BJ (cell line): ENCODE data around the gene THAP7. TPM values are rescaled to one million over a fixed set of nuclear protein-coding genes. Genes with fewer than 3 reads are reported as not detected.

Experiments used
- CTCF ChIA-PET: fragments of 350-600 bp; formaldehyde crosslinking; extraction: SDS; loops from one replicate; lab custom pipeline; 2021; ENCODE audit warnings: antibody characterized with exemption, inconsistent platforms; lab: Yijun Ruan, JAX
- POLR2A ChIA-PET: fragments of 300-600 bp; sonication (Branson Sonifier 250); formaldehyde crosslinking; extraction: SDS; loops from one replicate; lab custom pipeline; 2021; ENCODE audit warnings: antibody characterized with exemption; lab: Charles Lee
- DNase-seq: peaks from one replicate; pipeline ENCODE4 v3.0.0-alpha.2; 2011; ENCODE audit warnings: low read depth
- H3K27me3 ChIP-seq: 2 replicates; pipeline ENCODE4 v1.6.0; 2011; ENCODE audit warnings: low read length; ENCODE audit not compliant: control insufficient read depth, insufficient read depth
- H3K36me3 ChIP-seq: 2 replicates; pipeline ENCODE4 v1.5.1; 2011; ENCODE audit warnings: low read length; ENCODE audit not compliant: control insufficient read depth, insufficient read depth
- H3K4me3 ChIP-seq: 2 replicates; pipeline ENCODE4 v1.5.1; 2011; ENCODE audit warnings: low read depth, mild to moderate bottlenecking, control low read depth, low read length
- CTCF ChIP-seq: IDR thresholded peaks from 2 replicates; pipeline ENCODE4 v1.5.1; 2011; ENCODE audit warnings: low read depth, mild to moderate bottlenecking, control low read depth, inconsistent platforms, low read length, moderate library complexity; ENCODE audit not compliant: insufficient read depth
- polyA plus RNA-seq: library from polyadenylated mRNA; depleted of rRNA; stranded (reverse); fragments of >200 nt; gene quantifications from 2 replicates; pipeline ENCODE4 v1.2.3, GENCODE V29; 2011

Gene THAP7
- polyA plus RNA-seq, 1 experiment, result 24.4 TPM

DNA sequence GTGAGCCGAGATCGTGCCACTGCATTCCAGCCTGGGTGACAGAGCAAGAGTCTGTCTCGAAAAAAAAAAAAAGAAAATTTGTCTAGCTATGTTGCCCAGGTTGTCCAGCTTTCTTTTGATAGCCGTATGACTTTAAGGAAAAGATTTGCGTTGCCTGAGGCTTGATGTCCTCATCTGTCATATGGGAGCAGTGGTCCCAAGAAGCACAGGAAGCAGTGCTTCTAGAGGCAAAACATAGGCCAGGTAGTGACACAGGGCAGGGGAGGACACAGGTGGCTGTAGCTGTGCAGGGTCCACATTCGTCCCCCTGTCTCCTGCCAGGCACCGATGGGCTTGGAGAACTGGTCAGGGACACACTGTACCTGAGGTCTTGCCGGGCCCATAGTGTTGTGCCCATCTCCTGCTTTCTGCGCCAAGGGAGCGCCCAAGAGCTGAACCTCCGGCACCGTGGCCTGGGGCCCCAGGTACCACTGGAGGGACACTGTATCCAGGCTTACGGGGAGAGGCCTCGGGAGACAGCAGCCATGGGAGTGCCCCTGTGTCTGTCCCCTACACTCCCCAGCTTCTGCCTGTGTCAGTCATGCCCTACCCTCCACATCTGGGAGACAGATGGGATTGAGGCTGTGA lies 45.2 kb upstream of the THAP7 start:
- ChIA-PET CTCF (interaction anchor here (1.0 kb wide), 1 partner anchor 45 kb away, joined by 4 read pairs; no protein-coding TSS in a partner anchor), POLR2A (no interaction called here)
- Histone ChIP-seq H3K27me3 (no peaks in the 10 kb centered on the region), H3K36me3 (no peaks in the 10 kb centered on the region), H3K4me3 (no peak overlapping the region)
- DNase-seq, result no peak
- TF ChIP-seq CTCF, result no peak

DNA sequence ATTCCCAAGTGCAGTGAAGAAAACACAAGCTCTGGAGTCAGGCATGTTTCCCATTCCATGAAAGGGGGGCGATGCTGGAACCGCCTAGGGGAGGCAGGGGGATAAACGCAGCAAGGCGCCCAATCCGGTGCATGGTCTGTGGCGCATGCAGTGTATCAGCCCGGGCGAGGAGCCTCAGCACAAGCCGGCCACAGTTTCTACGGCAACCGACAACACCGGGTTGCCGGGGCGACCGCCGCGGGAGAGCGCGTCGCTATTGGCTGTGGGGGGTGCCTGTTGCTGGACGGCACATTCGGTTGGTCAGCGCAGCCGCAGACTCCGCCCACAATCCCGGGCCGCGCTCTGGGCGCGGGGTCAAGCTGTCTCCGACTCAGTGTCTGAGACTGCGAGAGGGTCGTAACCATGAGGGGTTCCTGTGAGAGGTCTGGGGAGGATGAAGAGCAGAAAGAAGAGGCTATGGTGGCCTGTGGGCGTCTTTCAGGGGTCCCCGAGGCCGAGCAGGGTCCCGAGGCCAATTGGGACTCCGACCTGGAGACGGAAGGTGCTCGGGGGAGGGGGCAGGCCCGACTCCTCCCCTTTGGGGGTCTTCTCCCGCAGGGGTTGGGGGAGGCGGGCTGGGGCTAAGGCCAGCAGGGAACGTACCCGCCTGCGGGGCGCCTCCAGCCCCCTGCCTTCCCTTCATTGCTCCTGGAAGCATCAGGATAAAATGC lies 43.8 kb upstream of the THAP7 start, which contains the start of gene LRRC74B:
Gene LRRC74B, plus strand, starts transcription at position 362 of the 710 bp plus-strand sequence. Its CDS starts 41 bp downstream, at position 403.
- H3K36me3 ChIP-seq, result no peaks in the 10 kb centered on the region
- ChIA-PET CTCF (interaction anchor here (1.1 kb wide), 1 partner anchor 57 kb away, joined by 4 read pairs; no protein-coding TSS in a partner anchor), POLR2A (no interaction called here)
- DNase-seq, result peak; percentile 64
- no peaks in the 10 kb centered on the region for H3K27me3 ChIP-seq
- H3K4me3 ChIP-seq, result peak within 1 kb of the TSS; percentile 44
- TF ChIP-seq CTCF, result no peak

DNA sequence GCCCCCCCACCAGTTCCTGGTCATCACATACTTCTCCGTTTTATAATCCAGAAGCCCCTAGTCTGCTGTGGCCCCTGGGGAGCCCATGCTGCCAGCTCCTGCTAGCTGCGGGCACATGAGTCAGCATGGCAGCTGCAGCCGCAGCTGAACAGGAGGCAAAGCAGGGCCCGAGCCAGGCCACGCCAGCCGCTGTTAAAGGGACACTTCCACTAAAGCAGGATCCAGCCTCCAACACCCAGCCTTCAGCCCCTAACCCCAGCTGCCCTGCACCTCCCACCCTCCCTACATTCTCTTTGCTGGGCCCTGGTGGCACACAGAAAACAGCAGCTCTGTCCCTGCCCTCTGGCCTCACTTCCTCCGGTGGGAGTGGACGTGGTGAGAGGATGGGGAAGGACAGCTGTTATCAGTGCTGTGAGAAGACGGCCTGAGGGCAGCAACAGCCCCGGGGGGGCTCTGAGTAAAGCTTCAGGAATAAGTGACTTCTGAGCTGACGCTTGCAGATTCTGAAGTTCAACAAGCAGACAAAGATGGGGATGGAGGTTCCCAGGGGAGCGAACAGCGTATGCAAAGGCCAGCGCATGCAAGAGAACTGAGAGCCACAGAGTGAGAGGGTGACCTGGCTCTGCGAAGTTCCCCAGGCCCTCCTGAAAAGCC lies 43.1 kb upstream of the THAP7 start:
- POLR2A ChIA-PET, result no interaction called here
- DNase-seq, result no peak
- Histone ChIP-seq H3K4me3 (peak overlapping the region; percentile 17), H3K27me3 (no peaks in the 10 kb centered on the region), H3K36me3 (no peaks in the 10 kb centered on the region)
- CTCF ChIA-PET, result interaction anchor here (0.7 to 1.4 kb wide), 2 partner anchors 57 to 153 kb away, joined by 3 to 4 read pairs; no protein-coding TSS in a partner anchor
- TF ChIP-seq CTCF, result no peak

GRCh38 chr22:21043860-21044535 lies 42.1 kb upstream of the THAP7 start:
- no peak for TF ChIP-seq CTCF
- no peak for DNase-seq
- POLR2A ChIA-PET, result no interaction called here
- Histone ChIP-seq H3K4me3 (no peak overlapping the region), H3K36me3 (no peaks in the 10 kb centered on the region), H3K27me3 (no peaks in the 10 kb centered on the region)
- CTCF ChIA-PET, result interaction anchor here (0.7 to 1.4 kb wide), 2 partner anchors 11 to 58 kb away, joined by 3 to 4 read pairs; partner anchors contain the start of gene SLC7A4
